HG03378 (cell line): ENCODE results near the gene THAP7.

Experiments
- ATAC-seq: cut with Tn5 transposase; IDR thresholded peaks from one replicate; pipeline ENCODE4 v1.9.1; 2021; ENCODE audit warnings: mild to moderate bottlenecking, moderate library complexity; ENCODE audit not compliant: unreplicated experiment

THAP7 gene

DNA sequence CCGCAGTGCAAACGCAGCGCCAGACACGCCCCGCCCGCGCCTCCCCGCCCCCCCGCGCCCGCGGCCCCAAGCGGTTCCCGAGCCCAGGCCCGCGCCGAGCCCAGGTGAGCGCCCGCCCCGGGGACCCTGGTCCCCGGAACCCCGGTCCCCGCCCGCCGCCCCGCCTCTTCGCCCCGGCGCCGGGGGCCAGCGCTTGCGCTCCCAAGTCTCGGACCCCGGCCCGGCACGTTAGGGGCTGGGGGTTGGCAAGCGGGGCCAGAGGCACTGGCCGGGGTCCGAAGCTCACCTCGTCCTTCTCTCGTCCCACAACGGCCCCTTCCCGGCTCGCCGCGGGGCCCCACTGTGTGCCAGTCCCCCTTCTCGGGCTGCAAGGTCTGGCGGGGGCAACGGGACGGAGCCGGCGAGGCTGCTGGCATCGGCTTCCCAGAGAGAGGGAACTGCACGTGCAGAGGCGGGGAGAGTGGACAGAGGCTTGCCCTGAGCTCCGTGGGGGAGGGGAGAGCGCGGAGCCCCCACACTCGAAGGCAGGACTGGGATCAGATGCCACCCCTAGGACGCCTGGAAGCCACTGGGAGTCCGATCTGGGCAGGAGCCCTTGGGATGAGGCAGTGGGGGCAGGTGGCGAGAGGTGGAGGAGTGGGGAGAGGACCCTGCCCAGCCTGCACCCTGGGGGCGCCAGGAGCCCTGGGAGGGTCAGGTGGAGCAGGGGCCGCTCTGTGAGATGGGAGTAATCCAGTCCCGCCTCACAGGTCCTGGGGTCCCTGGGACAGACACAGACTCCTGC is 36.6 kb downstream of the THAP7 start:
- ATAC-seq, result no peak

DNA sequence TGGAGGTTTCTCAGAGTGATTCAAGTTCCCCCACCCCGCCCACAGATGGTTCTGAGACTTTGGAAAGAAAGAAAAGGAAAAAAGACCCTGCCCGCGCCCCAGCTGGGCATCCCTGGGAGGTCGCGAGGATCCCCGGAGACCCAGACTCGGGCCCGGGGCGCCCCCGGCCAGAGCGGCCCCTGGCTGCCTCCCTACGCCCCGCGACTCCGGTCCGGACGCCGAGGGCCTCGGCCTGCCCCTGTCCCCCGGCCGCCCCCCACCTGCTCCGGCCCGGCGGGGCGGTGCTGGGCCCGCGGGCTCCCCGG is 37.2 kb downstream of the THAP7 start:
- ATAC-seq, result no peak

DNA sequence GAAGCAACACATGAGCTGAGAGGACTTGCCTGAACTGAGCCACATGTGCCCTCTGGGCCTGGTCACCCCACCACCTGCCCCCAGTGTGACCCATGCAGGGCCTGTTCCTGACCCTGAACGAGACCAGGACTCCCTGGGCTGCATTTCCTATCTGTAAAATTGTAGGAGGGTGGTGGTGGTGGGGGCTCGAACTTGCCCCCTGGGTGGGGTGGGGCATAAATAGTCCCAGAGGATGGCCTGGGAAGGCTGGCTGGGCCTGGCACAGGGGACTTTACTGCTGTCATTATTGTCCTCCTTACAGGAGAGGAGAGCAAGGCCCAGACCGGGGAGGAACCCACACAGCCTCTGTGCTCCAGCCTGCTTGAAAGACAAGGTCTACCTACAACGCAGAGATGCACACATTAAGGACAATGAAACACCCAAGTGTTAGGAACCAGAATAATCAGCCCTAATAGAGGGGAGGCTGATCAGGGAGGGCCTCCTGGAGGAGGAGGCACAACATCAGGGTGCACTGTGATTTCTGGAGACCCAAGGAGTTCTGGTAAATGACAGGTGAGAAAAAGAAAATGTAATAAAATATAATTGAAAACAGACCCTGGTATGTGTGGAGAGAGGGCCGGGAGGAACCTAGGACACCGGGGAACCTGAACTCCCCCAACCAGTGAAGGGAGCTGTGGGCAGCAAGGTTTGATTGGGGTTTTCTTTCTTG is 37.7 kb downstream of the THAP7 start:
- ATAC-seq, result no peak

DNA sequence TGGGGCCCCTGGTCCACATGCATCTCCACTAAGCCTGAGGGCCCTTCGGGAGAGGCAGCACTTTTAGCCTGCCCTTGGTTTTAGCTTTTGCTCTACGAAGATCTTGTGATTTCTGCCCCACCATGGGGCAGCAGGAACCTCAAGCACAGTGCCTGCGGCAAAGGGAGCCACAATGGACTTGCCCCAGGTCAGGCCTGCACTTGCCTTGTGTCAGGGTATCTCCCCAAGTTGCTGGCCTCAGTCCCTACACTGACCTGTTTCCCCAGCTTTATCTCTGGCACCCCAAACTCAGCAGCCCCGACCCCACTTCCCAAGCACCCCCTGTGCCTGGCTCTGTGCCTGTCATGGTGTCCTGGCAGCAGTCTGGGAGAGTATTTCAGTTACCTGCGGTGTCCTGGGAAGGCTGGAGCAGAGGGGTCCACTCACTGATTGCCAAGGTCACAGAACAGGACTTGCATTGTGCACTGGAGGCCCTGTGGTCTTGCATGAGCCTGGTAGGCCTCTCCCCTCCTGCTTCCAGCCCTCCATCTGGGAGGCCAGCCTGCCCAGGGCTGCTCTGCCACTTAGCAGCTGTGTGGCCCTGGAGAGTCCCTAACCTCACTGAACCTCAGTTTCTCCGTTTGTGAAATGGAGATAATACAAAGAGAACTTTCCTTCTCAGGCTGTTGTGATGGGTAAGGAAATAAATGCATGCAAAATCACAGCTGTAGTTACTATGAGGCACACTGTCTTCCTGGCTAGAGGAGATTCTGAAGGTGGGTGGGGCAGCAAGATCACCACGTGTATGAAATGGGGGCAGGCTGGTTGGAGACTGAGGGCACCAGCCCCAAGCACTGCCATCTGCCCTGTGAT is 38.5 kb downstream of the THAP7 start:
- ATAC-seq, result no peak

DNA sequence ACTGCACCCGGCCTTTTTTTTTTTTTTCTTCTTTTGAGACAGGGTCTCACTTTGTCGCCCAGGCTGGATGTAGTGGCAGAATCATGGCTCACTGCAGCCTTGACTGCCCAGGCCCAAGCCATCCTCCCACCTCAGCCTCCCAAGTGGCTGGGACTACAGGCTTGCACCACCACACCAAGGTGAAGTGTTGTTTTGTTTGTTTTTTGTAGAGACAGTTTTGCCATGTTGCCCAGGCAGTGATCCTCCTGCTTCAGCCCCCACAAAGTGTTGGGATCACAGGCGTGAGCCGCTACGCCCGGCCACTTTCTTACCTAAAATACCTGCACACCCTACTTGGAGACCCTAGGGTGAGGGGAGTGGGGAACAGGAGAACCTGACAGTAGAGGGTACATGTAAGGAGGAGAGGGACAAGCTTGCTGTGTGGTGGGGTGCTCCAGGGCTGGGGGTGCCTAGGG is 39.4 kb downstream of the THAP7 start:
- ATAC-seq, result no peak

DNA sequence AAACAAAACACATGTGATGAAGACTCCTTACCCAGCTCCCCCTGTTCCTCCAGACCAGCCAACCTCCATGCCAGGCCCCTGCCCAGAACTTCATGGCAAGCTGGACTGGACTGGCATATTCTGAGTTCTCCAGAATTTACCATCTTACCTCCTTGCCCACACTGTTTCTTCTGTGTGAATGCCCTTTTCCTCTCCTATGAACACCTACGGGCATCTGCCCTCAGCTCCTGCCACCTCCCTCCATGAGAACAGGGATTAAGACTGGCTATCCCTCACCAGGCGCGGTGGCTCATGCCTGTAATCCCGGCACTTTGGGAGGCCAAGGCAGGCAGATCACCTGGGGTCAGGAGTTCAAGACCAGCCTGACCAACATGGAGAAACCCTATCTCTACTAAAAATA is 41.3 kb downstream of the THAP7 start:
- ATAC-seq, result no peak

DNA sequence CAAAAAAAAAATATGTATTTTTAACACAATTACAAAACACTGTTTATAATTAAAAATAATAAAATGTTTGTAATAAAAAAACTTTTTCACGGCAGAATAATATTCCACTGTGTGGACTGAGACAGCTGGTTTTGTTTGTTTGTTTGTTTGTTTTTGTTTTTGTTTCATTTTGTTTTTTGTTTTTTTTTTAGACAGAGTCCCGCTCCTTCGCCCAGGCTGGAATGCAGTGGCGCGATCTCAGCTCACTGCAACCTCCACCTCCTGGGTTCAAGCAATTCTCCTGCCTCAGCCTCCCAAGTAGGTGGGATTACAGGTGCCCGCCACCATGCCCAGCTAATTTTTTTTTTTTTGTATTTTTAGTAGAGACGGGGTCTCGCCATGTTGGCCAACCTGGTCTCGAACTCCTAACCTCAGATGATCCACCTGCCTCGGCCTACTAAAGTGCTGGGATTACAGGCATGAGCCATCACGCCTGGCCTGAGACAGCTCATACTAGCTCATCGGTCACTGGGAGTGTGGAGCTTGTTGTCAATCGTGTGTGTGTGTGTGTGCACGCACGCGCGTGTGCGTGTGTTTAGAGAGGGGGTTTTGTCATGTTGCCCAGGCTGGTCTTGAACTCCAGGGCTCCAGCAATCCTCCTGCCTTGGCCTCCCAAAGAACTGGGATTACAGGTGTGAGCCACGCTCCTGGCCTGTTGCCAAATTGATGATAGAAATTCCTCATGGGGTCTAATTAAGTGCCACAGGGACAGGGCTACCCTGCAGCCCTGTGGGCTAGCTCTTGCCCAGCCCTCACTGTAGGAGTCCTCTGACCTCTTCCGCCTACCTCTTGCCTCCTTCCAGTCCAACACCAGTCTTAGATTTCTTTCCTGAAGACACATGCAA is 42.1 kb downstream of the THAP7 start:
- no peak for ATAC-seq

DNA sequence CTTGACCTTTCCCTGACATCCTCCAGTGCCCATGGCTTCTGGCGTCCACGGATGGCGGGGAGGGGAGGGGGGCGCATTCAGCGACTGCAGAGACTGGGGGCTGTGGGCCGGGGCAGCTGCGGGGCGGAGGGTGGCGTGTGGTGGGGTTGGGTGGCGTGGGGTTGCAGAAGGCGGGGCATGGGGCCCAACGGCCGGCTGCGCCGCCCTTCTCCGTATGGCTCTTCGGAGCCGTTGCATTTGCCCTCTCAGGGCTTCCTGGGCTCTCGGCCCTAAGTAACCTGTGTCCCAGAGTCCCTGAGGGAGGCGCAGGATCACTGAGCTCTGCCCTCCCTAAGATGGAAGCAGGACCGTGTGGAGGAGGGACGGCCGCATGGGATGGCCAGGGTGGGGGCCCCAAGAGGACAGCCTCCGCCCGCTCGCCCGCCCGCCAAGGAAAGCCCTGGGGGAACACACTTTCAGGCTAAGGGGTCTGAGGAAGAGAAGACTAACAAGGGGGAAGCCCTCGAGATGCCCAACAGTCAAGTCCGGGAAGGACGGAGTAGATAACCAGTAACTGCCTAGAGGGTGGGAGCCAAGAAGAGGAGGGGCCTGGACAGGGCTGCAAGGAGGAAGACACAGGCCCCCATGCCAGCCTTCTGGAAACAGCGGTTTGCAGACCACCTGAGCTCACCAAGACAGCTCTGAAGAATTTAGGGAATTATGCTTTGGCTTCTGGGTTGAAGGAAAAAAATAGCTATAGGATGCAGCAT is 44.1 kb downstream of the THAP7 start:
- no peak for ATAC-seq

DNA sequence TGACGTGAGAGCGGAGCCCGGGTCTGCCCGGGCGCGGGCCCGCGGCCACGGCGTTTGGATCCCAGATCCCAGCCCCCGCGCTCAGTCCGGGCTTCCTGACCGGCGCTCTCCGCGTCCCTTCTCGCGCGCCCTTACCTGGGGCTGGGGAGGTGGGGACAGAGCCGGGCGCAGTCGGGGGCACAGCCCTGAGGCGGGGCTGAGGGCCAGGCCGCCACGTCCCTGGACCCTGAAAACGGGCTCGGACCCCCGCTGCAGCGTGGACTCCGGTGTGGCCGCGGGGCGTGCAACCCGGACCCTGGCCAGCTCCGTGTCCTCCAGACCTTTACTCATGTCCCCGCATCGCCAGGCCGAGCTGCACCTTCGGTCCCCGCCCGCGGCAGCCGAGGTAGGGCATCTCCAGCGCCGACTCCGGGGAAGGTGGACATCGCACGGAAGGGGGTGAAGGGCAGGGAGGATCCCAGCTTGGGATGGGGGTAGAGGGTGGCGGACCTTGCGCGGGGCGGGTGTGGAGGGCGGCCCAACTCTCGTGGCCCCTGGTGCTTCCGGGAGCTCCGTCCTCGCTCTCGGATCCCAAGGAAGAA is 44.7 kb downstream of the THAP7 start:
- ATAC-seq, result no peak

DNA sequence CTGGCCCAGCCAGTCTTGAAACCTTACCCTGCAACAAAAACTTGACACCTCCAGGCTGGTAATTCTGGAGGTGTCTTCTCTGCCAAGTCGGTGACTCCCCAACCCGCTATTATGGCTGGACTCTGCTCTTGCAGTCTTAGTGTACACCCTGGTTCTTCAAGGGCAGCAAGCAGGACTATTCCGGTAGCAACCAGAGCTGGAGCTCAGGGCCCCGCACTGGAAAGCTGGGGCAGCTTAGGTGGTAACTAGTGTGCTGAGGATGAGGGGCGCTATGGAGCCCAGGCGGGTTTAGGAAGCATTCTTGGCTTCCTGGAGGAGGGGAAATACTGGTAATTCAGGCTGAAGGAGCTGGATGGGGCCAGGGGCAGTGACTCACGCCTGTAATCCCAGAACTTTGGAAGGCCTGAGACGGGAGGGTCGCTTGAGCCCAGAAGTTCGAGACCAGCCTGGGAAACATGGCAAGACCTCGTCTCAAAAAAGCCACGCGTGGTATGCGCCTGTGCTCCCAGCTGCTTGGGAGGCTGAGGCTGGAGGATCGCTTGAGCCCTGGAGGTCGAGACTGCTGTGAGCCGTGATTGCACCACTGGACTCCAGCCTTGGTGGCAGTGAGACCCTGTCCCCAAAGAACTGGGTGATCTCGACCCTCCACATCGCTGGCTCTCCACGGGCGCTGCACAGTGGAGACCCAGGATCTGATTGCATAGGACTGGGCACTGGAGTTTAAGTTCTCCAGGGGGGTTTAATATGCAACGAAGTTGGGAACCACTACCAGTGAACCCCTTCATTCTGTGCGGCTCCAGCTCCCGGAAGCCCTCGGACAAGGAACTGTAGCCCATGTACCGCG is 45.4 kb downstream of the THAP7 start:
- ATAC-seq, result no peak

DNA sequence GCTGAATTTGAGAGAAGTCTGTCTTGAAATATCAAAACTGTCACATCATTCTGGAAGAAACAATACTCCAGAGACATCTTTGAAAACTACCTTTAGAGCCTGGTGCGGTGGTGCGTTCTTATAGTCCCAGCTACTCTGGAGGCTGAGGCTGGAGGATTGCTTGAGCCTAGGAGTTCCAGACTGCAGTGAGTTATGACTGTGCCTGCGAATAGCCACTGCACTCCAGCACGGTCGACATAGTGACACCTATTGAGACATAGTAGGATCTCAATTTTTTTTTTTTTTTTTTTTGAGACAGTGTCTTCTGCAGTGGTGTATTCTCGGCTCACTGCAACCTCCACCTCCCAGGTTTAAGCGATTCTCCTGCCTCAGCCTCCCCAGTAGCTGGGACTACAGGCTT is 46.4 kb downstream of the THAP7 start:
- ATAC-seq, result no peak

DNA sequence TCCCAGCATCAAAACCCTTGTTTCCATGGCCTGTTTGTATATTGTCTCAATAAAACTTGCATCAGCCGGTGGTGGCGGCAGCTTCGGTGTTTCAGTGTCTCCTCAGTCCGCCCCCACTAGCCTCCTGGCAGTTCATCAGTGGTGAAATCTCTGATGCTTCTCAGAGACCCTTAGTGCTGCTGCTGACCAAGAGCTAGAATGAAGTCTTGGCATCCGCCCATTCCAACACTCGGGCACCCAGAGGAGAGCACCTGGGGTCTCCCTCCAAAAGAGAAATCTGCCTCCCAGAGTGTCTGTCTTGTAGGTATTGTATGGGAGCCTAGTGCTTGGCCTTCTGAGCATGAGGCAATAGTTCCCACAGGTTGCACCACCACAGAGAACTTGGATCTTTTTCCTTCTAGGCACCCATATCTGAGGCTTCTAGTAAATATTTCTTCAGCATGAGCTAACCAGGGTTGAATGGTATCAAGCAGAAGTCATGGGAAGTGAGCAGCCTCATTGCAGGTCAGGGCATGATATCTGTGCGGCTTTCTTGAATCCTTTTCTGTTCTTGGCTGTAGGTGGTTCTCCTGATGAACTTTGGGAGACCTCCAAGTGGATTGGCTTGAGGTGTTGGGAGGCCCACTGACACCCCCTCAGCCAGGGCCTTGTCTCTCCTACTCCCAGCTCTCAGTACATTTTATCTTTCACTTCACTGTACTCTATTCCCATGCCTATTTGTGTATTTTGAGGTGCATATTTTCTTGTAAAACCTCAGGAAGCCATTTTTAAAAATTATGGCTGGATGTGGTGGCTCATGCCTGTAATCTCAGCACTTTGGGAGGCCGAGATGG is 48.0 kb downstream of the THAP7 start:
- no peak for ATAC-seq

DNA sequence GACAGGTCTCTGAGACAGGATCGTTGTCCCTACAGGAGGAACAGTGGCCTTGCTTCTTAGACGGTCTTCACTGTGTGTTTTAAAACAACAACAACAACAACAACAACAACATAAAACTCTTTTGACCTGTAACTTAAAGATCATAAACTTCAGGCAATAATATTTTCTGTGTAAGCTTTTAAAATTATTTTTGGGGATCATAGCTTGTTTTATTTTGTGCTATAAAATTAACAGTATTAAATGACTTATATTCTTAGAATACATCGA is 48.6 kb downstream of the THAP7 start:
- no peak for ATAC-seq

DNA sequence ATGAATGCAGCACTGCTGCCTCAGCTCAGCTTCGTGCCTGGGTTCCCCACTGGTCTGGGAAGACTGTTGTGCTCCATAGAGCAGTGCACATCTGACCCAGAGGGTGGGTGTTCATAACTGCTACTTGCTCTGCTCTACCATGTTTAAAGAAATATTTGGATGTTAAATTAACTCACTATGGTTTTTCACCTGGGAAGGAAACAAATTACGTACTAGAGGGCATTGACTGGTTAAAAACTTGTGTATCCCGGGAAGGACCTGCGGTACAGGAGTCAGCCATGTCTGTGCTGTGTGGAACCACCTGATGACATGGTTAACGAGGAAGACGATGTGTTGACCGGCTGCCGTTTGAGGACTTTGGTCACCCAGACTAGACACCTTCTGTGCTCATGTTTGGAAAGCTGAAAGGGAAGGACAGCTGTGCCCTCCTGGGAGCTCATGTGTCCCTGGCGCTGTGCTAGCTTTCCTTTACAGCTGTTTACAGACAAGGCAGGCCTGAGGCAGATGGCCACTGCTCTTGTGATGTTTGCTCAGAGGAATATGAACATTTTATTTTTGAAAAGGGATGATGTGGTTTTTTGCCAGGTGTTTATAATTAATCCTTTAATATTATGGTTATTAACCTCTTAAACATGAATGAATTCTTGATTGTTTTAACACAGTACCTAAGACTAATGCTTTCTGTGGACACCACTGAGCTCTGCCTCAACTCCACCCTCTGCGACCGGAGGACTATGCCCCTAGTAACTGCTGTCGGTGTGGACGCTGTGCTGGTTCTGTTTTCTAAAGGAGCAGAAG is 49.2 kb downstream of the THAP7 start:
- ATAC-seq, result no peak

DNA sequence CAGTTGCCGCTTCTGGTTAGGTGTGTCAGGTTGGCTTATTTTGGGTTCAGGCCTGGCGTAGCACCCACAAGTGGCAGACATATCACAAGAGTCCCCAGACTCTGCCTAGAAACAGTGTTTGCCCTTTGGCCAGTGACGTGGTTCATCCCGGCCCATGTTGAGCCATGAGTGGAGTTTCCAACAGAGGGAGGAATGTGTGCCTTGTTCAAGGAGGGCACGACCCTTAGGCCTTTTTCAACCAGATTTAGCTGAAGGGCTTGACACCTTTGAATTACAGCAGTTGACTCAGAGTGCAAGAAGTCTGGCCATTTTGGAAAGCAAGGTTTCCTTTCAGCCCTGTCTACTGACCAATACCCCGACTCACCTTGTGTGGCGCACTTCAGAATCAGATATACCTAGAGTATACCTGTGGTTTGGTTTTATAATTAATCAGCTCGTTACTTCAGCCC is 50.0 kb downstream of the THAP7 start:
- no peak for ATAC-seq

DNA sequence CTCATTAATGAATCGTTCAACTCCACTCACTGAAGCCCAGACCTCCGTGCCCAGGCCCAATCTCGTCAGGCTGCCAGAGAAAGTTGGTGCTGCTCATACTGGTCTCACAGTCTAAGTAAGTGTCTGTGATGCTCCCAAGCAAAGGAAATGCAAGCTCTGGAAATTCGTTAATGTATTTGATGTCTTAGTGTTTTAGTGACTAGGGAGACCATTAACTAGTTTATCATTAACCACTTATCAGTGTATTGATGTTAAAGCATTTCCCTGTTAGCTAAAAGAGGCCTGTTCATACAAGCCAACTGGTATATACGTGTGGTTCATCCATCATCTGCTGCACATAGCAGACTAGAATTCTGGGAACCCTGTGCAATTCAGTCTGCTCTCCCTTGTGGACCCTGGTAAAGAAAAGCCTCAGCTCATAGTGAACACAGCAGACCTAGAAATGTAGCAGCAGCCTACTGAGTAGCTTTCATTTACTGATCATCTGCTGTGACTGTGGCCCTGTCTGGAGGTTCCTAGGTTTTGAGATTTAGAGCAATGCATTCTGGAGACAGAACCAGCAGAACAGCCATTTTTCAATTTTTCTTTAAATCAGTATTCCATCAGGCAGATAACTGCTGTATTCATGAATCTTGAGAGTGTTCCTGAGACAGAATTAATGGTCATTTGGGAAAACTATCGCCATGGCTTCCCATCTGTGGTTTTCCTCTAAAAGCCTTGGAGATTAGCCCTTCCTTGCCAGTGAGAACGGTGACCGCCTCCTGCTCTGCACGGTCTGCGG is 50.6 kb downstream of the THAP7 start:
- no peak for ATAC-seq
